Measurements from ENCODE around the gene SLC38A8. TPM values are rescaled to one million over a fixed set of nuclear protein-coding genes. Genes with fewer than 3 reads are reported as not detected.

Gene SLC38A8
- total and polyA plus RNA-seq, 2 donors (not counting 1 experiment from before 2014, with no cell fraction given) = not detected

GRCh38 chr16:84022644-84023043 is 20.0 kb downstream of the SLC38A8 start:
- H3K4me2 ChIP-seq (replicated peaks; ENCODE audit: low read depth, low read length, poor library complexity, severe bottlenecking) = no peak overlapping the region
- peaks cover 0 to 3% (median 0%) of the 10 kb centered on the region in 4 experiments for H3K27me3 ChIP-seq (replicated peaks in 1 of 4; ENCODE audit: control extremely low read depth in 1 of 4, control insufficient read depth in 3 of 4, insufficient read depth in 4 of 4, low read length in 3 of 4)
- Mint-ChIP-seq H3K4me3 (no peak overlapping the region), H3K27me3 (peaks cover 9% of the 10 kb centered on the region), H3K4me1 (no peaks in the 10 kb centered on the region), H3K27ac (no peak overlapping the region), H3K9me3 (ENCODE audit: insufficient read depth) (peaks cover 9% of the 10 kb centered on the region)
- no peak overlapping the region for H3K4me3 ChIP-seq (ENCODE audit: control extremely low read depth in 1 of 5, extremely low read depth in 1 of 5, insufficient read depth in 1 of 5, low read depth in 2 of 5, low read length in 4 of 5)
- no peaks in the 10 kb centered on the region for H3K36me3 ChIP-seq (replicated peaks in 1 of 2; ENCODE audit: control extremely low read depth in 1 of 2, control insufficient read depth in 1 of 2, extremely low read depth in 1 of 2, insufficient read depth in 2 of 2, low read length in 1 of 2)
- H2AFZ ChIP-seq (ENCODE audit: insufficient read depth, low read depth, low read length, poor library complexity, severe bottlenecking) = no peak overlapping the region
- ATAC-seq (ENCODE audit: low read depth) = no peak
- ChIA-PET POLR2A (no interaction called here), CTCF (no interaction called here)
- no peak for DNase-seq
- no peak overlapping the region for H3K9ac ChIP-seq (ENCODE audit: low read length)
- H3K27ac ChIP-seq (ENCODE audit: low read length in 2 of 2) = no peak overlapping the region
- TF ChIP-seq EZH2 (IDR thresholded peaks at IDR 0.05; ENCODE audit: borderline replicate concordance, insufficient read depth, low read depth, low read length, poor library complexity, severe bottlenecking) (no peak), CTCF (IDR thresholded peaks at IDR 0.05) (no peak)
- intact Hi-C loops (cut with micrococcal nuclease) = no loop called here
- no peaks in the 10 kb centered on the region for H4K20me1 ChIP-seq (ENCODE audit: control insufficient read depth, insufficient read depth, low read length, poor library complexity, severe bottlenecking)
- H3K4me1 ChIP-seq (ENCODE audit: control insufficient read depth in 2 of 2, insufficient read depth in 2 of 2, low read length in 2 of 2) = no peaks in the 10 kb centered on the region
- peaks cover 0 to 37% (median 8%) of the 10 kb centered on the region in 3 donors for H3K9me3 ChIP-seq (ENCODE audit: control extremely low read depth in 1 of 3, control insufficient read depth in 2 of 3, insufficient read depth in 1 of 3, low read length in 2 of 3)
- no CpG with 5 or more reads among the region's 11 CpGs for WGBS (ENCODE audit: insufficient coverage)
- H3K79me2 ChIP-seq (ENCODE audit: control insufficient read depth, insufficient read depth, low read length) = no peaks in the 10 kb centered on the region

GRCh38 chr16:84021488-84021887 is 21.1 kb downstream of the SLC38A8 start:
- no peaks in the 10 kb centered on the region for H4K20me1 ChIP-seq (ENCODE audit: control insufficient read depth, insufficient read depth, low read length, poor library complexity, severe bottlenecking)
- no peak overlapping the region for H3K27ac ChIP-seq (ENCODE audit: low read length in 2 of 2)
- H3K9ac ChIP-seq (ENCODE audit: low read length) = no peak overlapping the region
- no peak overlapping the region for H3K4me3 ChIP-seq (ENCODE audit: control extremely low read depth in 1 of 5, extremely low read depth in 1 of 5, insufficient read depth in 1 of 5, low read depth in 2 of 5, low read length in 4 of 5)
- intact Hi-C loops (cut with micrococcal nuclease) = no loop called here
- no peaks in the 10 kb centered on the region for H3K79me2 ChIP-seq (ENCODE audit: control insufficient read depth, insufficient read depth, low read length)
- no peaks in the 10 kb centered on the region for H3K36me3 ChIP-seq (replicated peaks in 1 of 2; ENCODE audit: control extremely low read depth in 1 of 2, control insufficient read depth in 1 of 2, extremely low read depth in 1 of 2, insufficient read depth in 2 of 2, low read length in 1 of 2)
- no peak overlapping the region for H3K4me2 ChIP-seq (replicated peaks; ENCODE audit: low read depth, low read length, poor library complexity, severe bottlenecking)
- H3K9me3 Mint-ChIP-seq (ENCODE audit: insufficient read depth) = peaks cover 9% of the 10 kb centered on the region
- H3K27me3 ChIP-seq (replicated peaks in 1 of 4; ENCODE audit: control extremely low read depth in 1 of 4, control insufficient read depth in 3 of 4, insufficient read depth in 4 of 4, low read length in 3 of 4) = peaks cover 0 to 3% (median 0%) of the 10 kb centered on the region in 4 experiments
- ChIA-PET POLR2A (no interaction called here), CTCF (no interaction called here)
- no peak overlapping the region for H2AFZ ChIP-seq (ENCODE audit: insufficient read depth, low read depth, low read length, poor library complexity, severe bottlenecking)
- ATAC-seq (ENCODE audit: low read depth) (no peak), DNase-seq (no peak)
- no peak overlapping the region for H3K27ac Mint-ChIP-seq
- H3K4me1 Mint-ChIP-seq = no peaks in the 10 kb centered on the region
- H3K4me3 Mint-ChIP-seq = no peak overlapping the region
- H3K4me1 ChIP-seq (ENCODE audit: control insufficient read depth in 2 of 2, insufficient read depth in 2 of 2, low read length in 2 of 2) = no peaks in the 10 kb centered on the region
- WGBS (ENCODE audit: insufficient coverage) = 88% methylated on average over 3 of the region's 5 CpGs
- H3K27me3 Mint-ChIP-seq = peaks cover 3% of the 10 kb centered on the region
- TF ChIP-seq CTCF (IDR thresholded peaks at IDR 0.05) = no peak
- peaks cover 0 to 46% (median 8%) of the 10 kb centered on the region in 3 donors for H3K9me3 ChIP-seq (ENCODE audit: control extremely low read depth in 1 of 3, control insufficient read depth in 2 of 3, insufficient read depth in 1 of 3, low read length in 2 of 3)
